Activated T-cell treated with anti-CD3 and anti-CD28 coated beads, Interleukin-2, amount 50 U/mL, for 72 hours (primary cell): Measurements from ENCODE around the gene RANBP9. TPM values are rescaled to one million over a fixed set of nuclear protein-coding genes. Genes with fewer than 3 reads are reported as not detected.
A peak's percentile ranks its signal among the peaks of the same experiment; 100 is the strongest.

ENCODE experiments used
- ATAC-seq, 2 donors: fragments of 150-1000 bp; cut with Tn5 transposase; replicated peaks in 1 of 2; 2 replicates each; pipeline ENCODE4 v1.10.0; 2021; ENCODE audit warnings: moderate library complexity in 2 of 2, mild to moderate bottlenecking in 1 of 2
- DNase-seq, 2 donors: peaks; one replicate each; pipeline ENCODE4 v3.0.0; 2021 to 2022; ENCODE audit warnings: mixed read lengths in 1 of 2
- H3K27ac Mint-ChIP-seq: one replicate; pipeline ENCODE4 v1.8.0; 2022; ENCODE audit warnings: mild to moderate bottlenecking, moderate library complexity, mixed read lengths
- H3K27me3 Mint-ChIP-seq: one replicate; pipeline ENCODE4 v1.8.0; 2022; ENCODE audit warnings: low read depth, mixed read lengths
- H3K36me3 Mint-ChIP-seq, 2 donors: one replicate each; pipeline ENCODE4 v1.8.0; 2022; ENCODE audit warnings: mixed read lengths in 2 of 2, mild to moderate bottlenecking in 1 of 2; ENCODE audit not compliant: insufficient read depth in 2 of 2
- H3K4me1 Mint-ChIP-seq: one replicate; pipeline ENCODE4 v1.8.0; 2022; ENCODE audit warnings: low read depth, mixed read lengths
- H3K4me3 Mint-ChIP-seq, 2 donors: one replicate each; pipeline ENCODE4 v1.8.0; 2022; ENCODE audit warnings: mild to moderate bottlenecking in 2 of 2, mixed read lengths in 2 of 2, moderate library complexity in 2 of 2
- H3K9me3 Mint-ChIP-seq, 2 donors: one replicate each; pipeline ENCODE4 v1.8.0; 2022; ENCODE audit warnings: mixed read lengths in 2 of 2
- total RNA-seq, 2 donors: library from RNA; stranded (reverse); gene quantifications; one replicate each; pipeline ENCODE4 v1.2.3, GENCODE V29; 2022

Gene RANBP9
- total RNA-seq, 2 donors from 2014 or later: 74.9 to 78.0 TPM

DNA sequence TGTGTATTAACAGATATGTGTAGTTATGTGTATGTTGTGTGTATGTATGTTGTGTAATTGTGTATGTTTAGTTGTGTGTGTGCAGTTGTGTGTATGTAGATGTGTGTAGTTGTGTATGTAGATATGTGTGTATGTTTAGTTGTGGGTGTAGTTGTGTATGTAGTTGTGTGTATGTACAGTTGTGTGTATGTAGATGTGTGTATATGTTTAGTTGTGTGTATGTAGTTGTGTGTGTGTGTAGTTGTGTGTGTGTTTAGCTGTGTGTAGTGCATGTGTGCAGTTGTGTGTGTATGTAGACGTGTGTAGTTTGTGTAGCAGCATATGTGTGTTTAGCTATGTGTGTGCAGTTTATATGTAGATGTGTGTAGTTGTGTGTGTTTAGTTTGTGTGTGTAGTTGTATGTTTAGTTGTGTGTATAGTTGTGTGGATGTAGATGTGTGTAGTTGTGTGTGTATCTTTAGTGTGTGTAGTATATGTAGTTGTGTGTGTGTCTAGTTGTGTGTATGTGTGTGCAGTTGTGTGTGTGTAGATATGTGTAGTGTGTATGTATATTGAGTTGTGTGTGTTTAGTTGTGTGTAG, 121.0 kb downstream of the RANBP9 start:
- no peak for ATAC-seq
- Mint-ChIP-seq H3K27me3 (no peaks in the 10 kb centered on the region), H3K4me3 (no peak overlapping the region), H3K36me3 (no peaks in the 10 kb centered on the region), H3K4me1 (peaks cover 12% of the 10 kb centered on the region), H3K27ac (no peak overlapping the region), H3K9me3 (no peaks in the 10 kb centered on the region)
- no peak for DNase-seq

DNA sequence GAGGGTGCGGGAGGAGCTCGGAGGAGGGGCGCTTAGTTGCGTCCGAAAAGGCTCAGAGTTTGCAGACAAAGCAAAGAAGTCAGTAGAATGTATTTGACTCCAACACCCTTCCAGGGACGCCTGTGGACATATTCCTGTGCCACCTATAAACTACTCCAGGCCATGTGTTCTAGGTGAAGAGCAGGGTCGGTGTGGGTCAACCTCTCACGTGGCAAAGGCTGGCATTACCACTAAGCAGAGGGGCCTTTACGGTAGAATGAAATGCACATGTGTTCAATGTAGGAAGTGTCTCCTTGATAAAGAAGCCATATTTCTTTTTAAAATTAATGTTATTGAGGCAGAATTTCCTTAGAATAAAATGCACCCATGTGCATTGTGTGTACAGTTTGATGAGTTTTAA, 121.8 kb downstream of the RANBP9 start:
- DNase-seq (no peak), ATAC-seq (no peak)
- Mint-ChIP-seq H3K4me3 (no peak overlapping the region), H3K36me3 (no peaks in the 10 kb centered on the region), H3K27me3 (no peaks in the 10 kb centered on the region), H3K27ac (no peak overlapping the region), H3K4me1 (peaks cover 12% of the 10 kb centered on the region), H3K9me3 (no peaks in the 10 kb centered on the region)

GRCh38 chr6:13586603-13587542, 124.8 kb downstream of the RANBP9 start:
- no peaks in the 10 kb centered on the region for H3K36me3 Mint-ChIP-seq
- H3K27me3 Mint-ChIP-seq: no peaks in the 10 kb centered on the region
- H3K27ac Mint-ChIP-seq: no peak overlapping the region
- no peaks in the 10 kb centered on the region for H3K4me1 Mint-ChIP-seq
- H3K9me3 Mint-ChIP-seq: no peaks in the 10 kb centered on the region
- no peak overlapping the region for H3K4me3 Mint-ChIP-seq
- ATAC-seq (no peak), DNase-seq (no peak)

GRCh38 chr6:13581700-13582229, 129.9 kb downstream of the RANBP9 start:
- ATAC-seq: no peak
- Mint-ChIP-seq H3K9me3 (peaks cover 0 to 2% of the 10 kb centered on the region in 2 donors), H3K4me1 (peaks cover 12% of the 10 kb centered on the region), H3K36me3 (peaks cover 2 to 11% of the 10 kb centered on the region in 2 donors), H3K27me3 (no peaks in the 10 kb centered on the region), H3K27ac (peak overlapping the region; percentile 0), H3K4me3 (no peak overlapping the region)
- DNase-seq: no peak

GRCh38 chr6:13579911-13580310, 131.7 kb downstream of the RANBP9 start:
- H3K27me3 Mint-ChIP-seq: no peaks in the 10 kb centered on the region
- H3K27ac Mint-ChIP-seq: no peak overlapping the region
- ATAC-seq (no peak), DNase-seq (no peak)
- no peak overlapping the region for H3K4me3 Mint-ChIP-seq
- H3K36me3 Mint-ChIP-seq: peaks cover 2 to 11% of the 10 kb centered on the region in 2 donors
- H3K9me3 Mint-ChIP-seq: peaks cover 0 to 2% of the 10 kb centered on the region in 2 donors
- H3K4me1 Mint-ChIP-seq: peaks cover 26% of the 10 kb centered on the region

DNA sequence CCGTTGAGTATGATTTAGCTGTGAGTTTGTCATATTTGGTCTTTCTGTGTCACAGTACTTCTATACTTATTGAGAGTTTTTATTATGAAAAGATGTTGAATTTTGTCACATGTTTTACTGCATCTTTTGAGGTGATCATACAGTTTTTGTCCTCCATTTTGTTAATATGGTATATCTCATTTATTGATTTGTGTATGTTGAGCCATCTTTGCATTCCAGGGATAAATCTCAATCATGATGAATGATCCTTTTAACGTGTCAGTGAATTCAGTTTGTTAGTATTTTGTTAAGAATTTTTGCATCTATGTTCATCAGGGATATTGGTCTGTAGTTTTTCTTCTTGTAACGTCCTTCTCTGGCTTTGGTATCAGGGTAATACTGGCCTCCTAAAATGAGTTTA, 133.7 kb downstream of the RANBP9 start:
- Mint-ChIP-seq H3K9me3 (peaks cover 0 to 2% of the 10 kb centered on the region in 2 donors), H3K4me1 (peaks cover 36% of the 10 kb centered on the region), H3K36me3 (peaks cover 2 to 11% of the 10 kb centered on the region in 2 donors), H3K27me3 (no peaks in the 10 kb centered on the region), H3K4me3 (no peak overlapping the region), H3K27ac (no peak overlapping the region)
- DNase-seq (no peak), ATAC-seq (no peak)

- Mint-ChIP-seq H3K27ac (peak overlapping the region; percentile 27), H3K9me3 (peaks cover 0 to 2% of the 10 kb centered on the region in 2 donors), H3K4me1 (peaks cover 39% of the 10 kb centered on the region), H3K27me3 (no peaks in the 10 kb centered on the region), H3K4me3 (peak overlapping the region; percentile 66 to 69), H3K36me3 (peaks cover 2 to 11% of the 10 kb centered on the region in 2 donors)
- ATAC-seq (no peak), DNase-seq (no peak)
Measured at GRCh38 chr6:13576017-13576416, 135.6 kb downstream of the RANBP9 start.

DNA sequence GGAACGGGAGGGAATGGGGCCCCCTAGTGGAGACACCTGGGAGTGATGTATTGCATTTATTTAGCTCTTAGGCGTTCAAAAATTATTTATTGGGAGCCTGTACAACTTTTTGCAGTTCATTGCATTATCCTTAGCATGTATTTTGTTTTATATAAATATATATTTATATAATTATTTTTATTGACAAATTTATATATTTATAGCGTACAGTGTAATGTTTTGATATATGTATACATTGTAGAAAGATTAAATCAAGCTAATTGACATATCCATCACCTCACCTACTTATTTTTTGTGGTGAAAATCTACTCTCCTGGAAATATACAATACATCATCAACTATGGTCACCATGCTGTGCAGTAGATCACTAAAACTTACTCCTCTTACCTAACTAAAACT, 136.3 kb downstream of the RANBP9 start:
- peaks cover 2 to 5% of the 10 kb centered on the region in 2 donors for H3K36me3 Mint-ChIP-seq
- no peaks in the 10 kb centered on the region for H3K27me3 Mint-ChIP-seq
- no peak for DNase-seq
- peaks cover 0 to 2% of the 10 kb centered on the region in 2 donors for H3K9me3 Mint-ChIP-seq
- H3K4me3 Mint-ChIP-seq: peak overlapping the region; percentile 97
- peaks cover 39% of the 10 kb centered on the region for H3K4me1 Mint-ChIP-seq
- peak overlapping the region; percentile 93 for H3K27ac Mint-ChIP-seq
- ATAC-seq: no peak

GRCh38 chr6:13574571-13575376, 136.9 kb downstream of the RANBP9 start, which contains the start of gene SIRT5:
SIRT5 (plus strand) TSS chr6:13574601; CDS start chr6:13584111, 9,510 bp downstream.
- peaks cover 0 to 2% of the 10 kb centered on the region in 2 donors for H3K9me3 Mint-ChIP-seq
- peak within 1 kb of the TSS; percentile 93 for H3K27ac Mint-ChIP-seq
- peaks cover 39% of the 10 kb centered on the region for H3K4me1 Mint-ChIP-seq
- DNase-seq (peak; percentile 82 to 86), ATAC-seq (peak; percentile 75 to 76)
- H3K4me3 Mint-ChIP-seq: peak within 1 kb of the TSS; percentile 97
- no peaks in the 10 kb centered on the region for H3K27me3 Mint-ChIP-seq
- H3K36me3 Mint-ChIP-seq: peaks cover 2 to 5% of the 10 kb centered on the region in 2 donors

DNA sequence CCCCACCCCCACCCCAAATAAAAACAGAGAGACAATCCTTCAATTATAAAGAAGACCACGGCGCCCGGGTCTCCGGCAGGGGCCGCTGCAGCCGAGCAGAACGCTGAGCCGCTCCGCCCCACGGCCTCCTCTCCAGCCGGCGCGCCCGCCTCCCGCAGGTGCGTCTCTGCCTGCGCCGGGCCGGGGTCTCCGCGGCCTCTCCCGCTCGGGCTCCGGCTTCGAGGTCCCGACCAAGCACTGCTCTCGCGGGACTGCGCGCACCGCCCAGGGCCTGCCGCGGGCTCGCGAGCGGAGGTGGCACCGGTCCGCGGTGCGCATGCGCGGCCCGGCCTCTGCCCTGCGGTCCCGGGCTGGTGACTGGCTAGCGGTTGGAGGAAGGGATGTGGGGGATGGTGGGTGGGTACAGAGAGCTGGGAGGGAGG, 137.5 kb downstream of the RANBP9 start:
- peak overlapping the region; percentile 97 for H3K4me3 Mint-ChIP-seq
- peak; percentile 93 to 95 for DNase-seq
- H3K27ac Mint-ChIP-seq: peak overlapping the region; percentile 93
- H3K27me3 Mint-ChIP-seq: no peaks in the 10 kb centered on the region
- peak; percentile 82 to 84 for ATAC-seq
- peaks cover 0 to 2% of the 10 kb centered on the region in 2 donors for H3K9me3 Mint-ChIP-seq
- peaks cover 2 to 5% of the 10 kb centered on the region in 2 donors for H3K36me3 Mint-ChIP-seq
- H3K4me1 Mint-ChIP-seq: peaks cover 39% of the 10 kb centered on the region

DNA sequence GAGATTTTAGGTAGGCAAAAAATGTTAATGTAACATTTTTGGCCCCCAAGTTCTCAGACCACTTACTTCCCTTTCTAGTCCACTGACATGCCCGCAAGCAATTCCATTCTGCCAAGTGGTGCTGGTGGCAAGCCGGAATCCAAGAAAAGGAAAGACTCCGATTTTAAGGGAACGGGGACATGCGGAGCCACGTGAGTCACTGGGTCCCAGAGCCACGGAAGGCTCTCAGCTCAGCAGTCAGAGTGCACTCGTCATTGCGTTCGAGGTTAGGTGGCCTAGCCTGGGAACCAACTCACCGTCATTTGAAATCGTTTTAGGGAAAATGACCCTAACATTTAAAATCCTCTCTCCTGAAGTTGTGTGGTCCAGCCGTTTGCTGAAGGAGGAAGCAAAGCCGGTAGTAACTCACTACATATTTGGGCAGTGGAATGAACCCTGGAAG, 137.9 kb downstream of the RANBP9 start:
- Mint-ChIP-seq H3K27ac (peak overlapping the region; percentile 90), H3K27me3 (no peaks in the 10 kb centered on the region), H3K9me3 (peaks cover 0 to 2% of the 10 kb centered on the region in 2 donors), H3K4me1 (peaks cover 39% of the 10 kb centered on the region), H3K36me3 (peaks cover 2 to 5% of the 10 kb centered on the region in 2 donors), H3K4me3 (peak overlapping the region; percentile 97)
- no peak for ATAC-seq
- peak; percentile 7 to 8 for DNase-seq

- Mint-ChIP-seq H3K4me3 (peak overlapping the region; percentile 97), H3K27me3 (no peaks in the 10 kb centered on the region), H3K27ac (no peak overlapping the region), H3K9me3 (peaks cover 0 to 2% of the 10 kb centered on the region in 2 donors), H3K36me3 (peaks cover 2 to 4% of the 10 kb centered on the region in 2 donors), H3K4me1 (peaks cover 39% of the 10 kb centered on the region)
- DNase-seq: no peak
- no peak for ATAC-seq
Measured at GRCh38 chr6:13572951-13573654, 138.5 kb downstream of the RANBP9 start.
